ENCODE data around the gene FOXO4.

GRCh38 chrX:71102292-71102691, 6.6 kb downstream of the FOXO4 start:
- TF ChIP-seq POLR2A (IDR thresholded peaks at IDR 0.05; ENCODE audit: low read length) (no peak), GATA1 (IDR thresholded peaks at IDR 0.05; ENCODE audit: low read depth, low read length) (no peak)
